ENCODE results near the gene MLXIP.
A peak's percentile ranks its signal among the peaks of the same experiment; 100 is the strongest.

The MLXIP gene

DNA sequence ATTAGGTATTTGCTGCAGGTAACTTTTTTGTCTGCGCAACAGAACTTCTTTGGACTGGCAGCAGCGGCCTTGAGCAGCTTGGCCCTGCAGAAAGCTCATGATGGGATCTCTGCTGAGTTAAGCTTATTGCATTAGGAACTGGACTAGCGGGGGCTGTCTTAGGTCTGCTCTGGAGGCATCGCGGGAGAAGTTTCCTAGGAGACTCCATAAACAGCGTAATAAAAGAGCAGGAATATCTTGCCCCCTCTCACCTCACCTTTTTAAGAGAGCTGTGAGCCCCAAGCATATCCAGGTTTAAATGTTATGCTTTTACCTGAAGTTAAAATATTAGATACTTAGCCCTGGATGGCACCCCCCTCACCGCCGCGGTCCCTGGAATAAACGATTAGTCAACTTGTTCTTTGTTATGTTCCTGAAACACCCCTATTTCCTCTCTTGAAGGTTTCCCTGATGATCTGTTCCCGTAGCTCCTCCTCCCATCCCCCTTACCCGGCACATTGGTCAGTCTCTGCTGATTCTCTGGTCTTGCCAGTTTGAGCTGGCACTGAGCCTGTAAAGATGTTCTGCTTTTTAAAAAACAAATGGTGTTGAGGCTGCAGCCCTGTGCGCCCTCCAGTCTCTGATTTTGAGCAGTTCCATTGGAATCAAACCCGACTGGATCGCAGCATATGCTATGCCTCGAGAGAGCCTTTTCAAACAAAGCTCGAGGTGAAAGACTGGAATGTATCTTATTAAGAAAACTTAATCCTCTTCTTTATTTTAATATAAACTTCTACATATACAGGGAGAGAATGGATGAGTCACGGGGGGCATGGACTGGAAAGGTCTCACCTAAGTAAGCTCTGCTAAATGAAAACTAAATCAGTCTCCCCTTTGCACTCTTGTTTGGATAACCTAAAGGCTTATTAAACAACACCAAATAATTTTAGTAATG, 1.9 kb downstream of the MLXIP start:
- peak; percentile 36 for DNase-seq

DNA sequence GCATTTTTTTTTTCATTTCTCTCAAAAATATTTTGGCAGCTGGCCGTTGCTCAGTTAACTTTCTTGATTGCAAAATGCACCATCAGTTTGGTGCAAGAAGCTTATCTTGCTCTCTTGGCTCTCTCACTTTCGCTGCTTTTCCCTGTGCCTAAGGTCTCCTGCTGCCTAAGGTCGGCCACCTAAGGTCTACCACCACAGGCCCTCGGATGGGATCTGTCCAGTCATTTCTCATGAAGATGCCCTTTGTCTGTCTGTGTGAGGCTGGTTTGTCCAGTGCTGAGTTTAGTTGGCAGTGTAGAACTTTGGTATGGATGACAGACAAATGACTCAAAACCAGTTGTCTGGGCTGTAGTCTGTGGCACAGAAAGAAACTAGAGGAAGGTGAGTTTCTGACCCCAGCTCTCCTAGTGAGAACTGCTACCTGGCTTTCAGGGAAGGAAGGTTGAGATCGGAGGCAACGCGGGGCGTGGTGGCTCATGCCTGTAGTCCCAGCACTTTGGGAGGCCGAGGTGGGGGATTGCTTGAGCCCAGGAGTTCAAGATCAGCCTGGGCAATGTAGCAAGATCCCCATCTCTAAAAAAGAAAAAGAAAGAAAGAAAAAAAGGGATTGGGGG, 2.6 kb downstream of the MLXIP start:
- DNase-seq, result no peak

DNA sequence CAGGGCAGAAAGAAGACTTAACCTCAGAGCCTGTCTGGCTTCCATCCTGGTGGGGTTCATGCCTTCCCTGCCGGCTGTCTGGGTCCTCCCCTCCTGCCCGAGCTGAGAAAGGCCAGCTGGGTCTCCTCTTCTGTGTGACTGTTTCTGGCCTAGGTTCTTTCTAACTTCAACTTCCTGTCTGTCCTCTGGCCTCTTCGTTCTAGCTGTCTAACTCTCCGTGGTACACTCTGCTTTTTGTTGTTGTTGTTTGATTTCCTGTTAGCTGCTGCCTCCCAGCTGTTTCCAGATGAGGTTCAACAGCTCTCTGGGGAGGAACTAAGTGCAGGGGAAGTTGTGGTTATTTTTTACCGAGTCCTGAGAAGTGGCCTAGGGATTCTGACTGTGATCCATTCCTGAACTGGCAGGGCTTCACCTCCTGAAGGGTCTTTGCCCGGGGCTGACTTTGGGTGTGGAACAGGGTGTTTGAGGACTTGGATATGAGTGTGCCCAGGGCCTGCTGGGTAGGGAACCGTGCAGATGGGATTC, 3.2 kb downstream of the MLXIP start:
- DNase-seq, result no peak

DNA sequence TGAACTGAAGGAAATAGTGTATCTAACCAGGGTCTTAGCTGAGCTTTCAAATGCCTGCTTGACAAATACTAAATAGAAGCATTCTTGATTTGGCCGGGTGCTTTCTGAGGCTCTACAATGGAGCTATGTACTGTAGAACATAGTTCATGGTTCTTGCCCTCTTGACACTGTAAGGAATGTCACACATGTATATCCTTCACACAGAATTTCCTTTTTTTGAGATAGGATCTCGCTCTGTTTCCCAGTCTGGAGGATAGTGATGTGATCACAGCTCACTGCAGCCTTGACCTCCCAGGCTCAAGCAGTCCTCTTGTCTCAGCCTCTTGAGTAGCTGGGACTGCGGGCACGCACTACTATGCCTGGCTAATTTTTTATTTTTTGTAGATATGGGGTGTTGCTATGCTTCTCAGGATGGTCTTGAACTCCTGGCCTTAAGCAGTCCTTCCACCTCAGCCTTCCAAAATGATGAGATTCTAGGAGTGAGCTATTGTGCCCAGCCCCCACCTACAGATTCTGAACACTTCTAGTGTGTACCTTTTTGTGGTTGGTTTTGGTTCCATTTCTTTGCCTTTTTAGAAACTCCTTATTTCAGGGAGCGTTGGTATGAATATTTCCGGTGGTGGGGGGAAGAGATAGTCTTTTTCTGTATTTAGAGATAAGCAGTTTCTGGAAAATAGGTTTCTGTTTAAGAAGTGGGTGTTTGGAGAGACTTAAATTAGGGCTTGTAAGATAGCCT, 4.2 kb downstream of the MLXIP start:
- DNase-seq, result no peak

DNA sequence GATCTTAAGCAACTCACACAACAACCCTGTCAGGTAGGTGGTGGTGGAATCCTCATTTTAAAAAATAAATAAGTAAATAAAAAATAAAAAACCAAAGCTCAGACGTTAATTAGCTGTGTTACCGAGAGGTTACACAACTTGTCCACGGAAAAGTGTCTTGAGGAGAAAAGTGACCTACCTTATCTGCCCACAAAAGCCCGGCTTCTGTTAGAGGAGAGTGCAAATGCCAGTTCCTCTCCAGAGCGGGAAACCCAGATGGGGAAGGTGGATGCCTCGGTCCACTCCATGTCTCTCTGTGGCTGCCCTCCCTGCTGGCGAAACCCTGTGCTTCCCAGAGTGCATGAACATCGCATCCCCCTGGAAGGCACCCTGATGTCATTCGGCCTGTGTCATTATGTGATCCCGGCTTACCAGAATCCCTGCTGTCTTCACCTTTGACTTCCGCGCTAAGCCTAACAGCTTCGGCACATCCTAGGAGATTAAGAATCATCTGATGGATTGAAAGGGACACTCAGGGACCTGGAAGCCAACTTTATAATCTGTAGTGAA, 6.4 kb downstream of the MLXIP start:
- DNase-seq, result no peak

DNA sequence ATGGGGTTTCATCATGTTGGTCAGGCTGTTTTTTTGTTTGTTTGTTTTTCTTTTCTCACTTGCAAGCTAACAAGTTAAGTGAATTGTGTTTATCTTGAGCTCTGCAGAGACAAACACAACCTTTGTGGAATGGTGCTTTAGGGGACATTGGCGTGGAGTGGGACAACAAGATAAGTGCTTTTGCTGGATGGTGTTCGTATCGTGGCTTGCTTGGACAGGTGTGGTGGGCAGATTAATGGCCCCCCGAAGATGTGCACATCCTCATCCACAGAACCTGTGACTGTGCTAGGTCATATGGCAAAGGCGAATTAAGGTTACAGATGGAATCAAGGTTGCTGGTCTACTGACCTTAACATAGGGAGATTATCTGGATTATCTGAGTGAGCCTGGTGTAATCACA, 7.0 kb downstream of the MLXIP start:
- no peak for DNase-seq

DNA sequence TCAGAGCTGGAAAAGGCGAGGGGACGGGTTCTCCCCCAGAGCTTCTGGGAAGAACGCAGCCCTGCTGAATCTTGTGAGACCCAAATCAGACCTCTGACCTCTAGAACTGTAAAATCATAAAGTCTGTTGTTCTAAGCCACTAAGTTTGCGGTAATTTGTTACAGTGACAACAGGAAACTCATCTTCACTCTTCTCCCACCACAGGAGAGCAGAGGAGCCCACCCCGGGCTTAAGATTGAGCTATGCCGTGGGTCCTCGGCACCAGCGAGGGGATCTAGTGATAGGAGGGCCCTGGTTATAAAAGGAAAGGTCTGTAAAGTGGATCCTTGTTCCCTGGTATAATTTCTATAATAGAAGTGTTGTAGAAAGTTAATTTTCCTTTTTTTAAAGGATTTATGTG, 7.6 kb downstream of the MLXIP start:
- DNase-seq, result no peak

DNA sequence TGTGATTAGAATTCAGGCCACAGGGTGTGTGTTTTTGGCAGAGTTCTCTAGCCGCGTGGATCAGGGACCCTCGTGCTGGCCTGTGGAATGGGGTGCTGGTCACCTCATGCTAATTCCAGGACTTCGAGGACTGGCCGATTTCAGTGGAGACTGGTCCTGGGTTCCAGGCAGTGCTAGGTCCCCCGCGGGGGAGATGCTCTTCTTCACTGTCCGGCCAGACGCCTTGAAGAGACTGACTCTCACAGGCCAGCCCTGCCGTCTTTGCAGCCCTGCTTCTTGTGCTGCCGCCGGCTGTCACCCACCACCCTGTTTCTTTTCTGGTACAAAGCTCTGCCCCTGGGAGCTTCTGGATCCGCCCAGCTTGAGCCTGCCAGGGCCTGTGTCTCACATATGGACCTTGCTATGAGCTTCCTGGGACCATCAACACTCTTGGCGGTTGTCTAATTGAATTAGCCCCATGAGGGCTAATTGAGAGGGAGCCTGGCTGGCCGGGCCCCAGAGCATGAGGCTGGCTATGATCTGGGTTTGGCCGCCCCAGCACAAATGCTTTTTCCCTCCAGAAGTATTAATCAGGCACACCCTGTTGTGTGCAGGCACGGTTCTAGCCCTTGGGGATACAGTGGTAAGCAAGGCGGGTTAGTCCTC, 8.2 kb downstream of the MLXIP start:
- no peak for DNase-seq

DNA sequence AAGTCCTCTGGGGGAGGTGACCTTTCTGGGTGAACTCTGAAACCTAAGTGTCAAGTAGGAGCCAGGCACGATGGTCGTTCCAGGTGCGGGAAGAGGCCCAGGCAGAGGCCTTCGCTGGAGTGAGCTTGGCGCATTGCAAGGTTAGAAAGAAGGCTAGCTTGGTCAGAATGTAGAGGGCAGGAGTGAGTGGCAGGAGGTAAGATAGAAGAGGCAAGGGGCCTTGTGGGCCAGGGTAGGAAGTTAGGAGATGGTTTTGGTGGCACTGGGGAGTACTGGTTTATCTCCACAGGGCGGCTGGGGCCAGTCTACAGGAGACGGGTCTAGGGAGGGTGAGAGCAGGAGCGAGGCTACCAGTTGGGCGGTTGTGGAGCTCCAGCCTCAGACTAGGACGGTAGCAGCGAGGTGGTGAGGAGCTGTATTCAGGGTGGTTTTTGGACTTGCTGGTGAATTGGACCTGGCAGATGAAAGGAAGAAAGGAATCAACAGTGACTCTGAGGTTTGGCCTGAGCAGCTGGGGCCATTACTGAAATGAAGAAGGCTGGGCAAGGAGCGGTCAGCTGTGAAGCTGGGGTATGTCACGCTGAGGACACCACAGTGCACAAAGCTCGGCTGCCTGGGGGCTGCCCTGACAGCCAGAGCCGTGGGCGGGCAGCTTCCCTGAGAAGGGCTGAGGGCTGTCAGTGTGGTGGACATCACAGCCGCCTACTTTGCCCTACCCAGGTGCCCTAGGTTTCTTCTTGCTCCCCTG, 9.0 kb downstream of the MLXIP start:
- no peak for DNase-seq

DNA sequence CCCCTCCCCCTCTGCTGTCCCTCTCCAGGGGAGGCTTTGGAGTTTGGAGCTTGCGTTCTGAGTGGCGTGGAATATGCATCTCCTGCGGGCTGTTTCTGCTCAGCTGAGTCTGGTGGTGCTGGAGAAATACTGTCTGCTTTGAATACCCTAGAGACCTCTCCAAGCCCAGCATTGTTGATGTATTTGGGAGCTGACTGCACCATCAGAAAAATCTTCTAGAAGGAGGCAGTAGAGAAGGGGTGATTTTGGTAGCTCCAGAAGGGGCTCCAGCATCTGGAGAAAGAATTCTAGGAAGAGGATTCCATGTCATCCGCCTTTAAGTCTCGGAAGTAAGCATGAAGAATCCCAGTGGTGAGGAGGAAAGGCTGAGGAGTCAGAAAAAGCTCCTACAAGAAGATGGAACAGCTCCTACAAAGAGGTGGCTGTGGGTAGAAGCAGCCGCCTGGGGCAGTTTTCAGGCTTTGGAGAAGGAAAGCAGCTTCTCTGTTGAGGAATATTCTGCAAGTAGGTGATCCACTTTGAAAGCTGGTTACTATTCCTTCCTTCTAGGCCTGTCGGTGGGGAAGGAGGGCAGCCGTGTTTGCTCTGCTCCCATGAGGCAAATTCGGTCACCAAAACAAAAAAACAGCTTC, 9.7 kb downstream of the MLXIP start:
- no peak for DNase-seq

DNA sequence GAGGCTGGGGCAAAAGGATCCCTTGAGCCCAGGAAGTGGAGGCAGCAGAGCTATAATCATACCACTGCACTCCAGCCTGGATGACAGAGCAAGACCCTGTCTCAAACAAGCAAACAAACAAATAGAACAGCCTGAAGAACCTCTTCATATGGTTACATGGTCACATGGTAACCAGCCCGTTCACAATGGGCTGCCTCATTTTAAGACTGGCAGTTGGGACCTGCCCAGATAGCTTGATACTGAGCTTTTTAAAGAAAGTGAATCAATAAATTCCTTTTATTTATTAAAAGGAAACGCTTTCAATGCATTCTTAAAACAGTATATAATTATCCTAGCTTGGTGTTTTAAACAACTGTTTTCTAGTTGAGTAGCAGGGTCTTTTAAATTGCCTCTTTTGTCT, 10.5 kb downstream of the MLXIP start:
- DNase-seq, result no peak

DNA sequence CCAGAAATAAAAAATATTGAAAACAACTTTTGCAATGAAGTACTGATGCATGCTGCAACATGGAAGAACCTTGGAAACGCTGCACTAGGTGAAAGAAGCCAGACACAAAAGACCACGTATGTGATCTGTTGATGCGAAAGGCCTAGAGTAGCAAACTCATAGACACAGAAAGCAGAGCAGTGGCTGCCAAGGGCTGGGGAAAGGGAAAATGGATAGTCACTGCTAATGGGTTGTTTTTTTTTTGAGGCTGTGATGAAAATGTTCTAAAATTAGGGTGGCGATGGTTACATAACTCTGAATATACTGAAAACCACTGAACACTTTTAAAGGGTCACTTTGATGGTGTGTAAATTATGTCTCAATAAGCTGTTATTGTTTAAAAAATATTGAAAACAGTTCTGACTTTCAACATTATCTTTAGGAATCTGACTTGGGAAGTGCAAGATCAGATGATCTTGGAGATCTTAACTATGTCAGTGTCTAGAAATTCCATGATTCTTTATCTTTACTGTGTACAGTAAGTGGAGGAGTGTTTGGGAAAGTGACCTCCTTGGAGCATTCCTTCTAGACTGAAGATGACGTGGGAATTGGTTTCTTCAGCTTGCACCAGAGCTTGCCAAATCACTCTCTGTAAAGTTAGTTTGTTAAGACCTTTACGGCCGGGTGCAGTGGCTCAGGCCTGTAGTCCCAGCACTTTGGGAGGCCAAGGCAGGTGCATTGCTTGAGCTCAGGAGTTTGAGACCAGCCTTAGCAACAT, 12.4 kb downstream of the MLXIP start:
- no peak for DNase-seq

DNA sequence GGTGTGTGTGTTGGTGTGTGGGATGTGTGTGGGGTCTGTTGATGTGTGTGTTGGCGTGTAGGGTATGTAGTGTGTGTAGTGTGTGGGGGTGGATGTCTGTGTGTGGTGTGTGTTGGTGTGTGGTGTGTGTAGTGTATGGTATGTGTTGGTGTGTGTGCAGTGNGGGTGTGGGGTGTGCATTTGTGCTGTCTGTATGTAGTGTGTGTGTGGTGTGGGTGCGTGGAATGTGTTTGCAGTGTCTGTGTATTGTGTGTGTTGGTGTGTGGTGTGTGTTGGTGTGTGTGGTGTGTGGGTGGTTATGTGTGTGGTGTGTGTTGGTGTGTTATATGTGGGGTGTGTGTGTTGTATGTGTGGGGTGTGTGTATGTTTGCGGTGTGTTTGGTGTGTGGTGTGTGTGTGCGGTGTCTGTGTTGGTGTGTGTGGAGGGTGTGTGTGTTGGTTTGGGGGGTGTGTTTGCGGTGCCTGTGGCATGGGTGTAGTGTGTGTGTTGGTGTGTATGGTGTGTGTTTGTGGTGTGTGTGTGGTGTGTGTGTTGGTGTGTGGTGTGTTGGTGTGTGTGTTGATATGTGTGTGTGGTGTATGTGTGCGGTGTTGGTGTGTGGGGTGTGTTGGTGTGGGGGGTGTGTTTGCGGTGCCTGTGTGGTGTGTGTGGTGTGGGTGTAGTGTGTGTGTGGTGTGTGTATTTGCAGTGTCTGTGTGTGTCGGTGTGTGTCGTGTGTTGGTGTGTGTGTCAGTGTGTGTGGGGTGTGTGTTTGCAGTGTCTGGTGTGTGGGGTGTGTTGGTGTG, 14.7 kb downstream of the MLXIP start:
- no peak for DNase-seq

DNA sequence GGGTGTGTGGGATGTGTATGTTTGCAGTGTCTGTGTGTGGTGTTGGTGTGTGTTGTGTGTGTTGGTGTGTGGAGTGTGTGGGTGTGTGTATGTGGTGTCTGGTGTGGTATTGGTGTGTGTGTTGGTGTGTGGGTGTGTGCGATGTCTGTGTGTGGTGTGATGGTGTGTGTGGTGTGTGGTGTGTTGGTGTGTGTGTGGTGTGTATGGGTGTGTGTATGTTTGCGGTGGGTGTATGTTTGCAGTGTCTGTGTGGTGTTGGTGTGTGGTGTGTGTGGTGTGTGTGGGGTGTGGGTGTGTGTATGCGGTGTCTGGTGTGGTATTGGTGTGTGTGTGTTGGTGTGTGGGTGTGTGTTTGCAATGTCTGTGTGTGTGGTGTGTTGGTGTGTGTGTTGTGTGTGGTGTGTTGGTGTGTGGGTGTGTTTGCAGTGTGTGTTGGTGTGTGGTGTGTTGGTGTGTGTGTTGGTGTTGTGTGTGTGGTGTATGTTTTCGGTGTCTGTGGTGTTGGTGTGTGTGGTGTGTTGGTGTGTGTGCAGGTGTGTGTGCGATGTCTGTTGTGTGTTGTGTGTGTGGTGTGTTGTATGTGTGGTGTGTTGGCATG, 15.7 kb downstream of the MLXIP start:
- no peak for DNase-seq

DNA sequence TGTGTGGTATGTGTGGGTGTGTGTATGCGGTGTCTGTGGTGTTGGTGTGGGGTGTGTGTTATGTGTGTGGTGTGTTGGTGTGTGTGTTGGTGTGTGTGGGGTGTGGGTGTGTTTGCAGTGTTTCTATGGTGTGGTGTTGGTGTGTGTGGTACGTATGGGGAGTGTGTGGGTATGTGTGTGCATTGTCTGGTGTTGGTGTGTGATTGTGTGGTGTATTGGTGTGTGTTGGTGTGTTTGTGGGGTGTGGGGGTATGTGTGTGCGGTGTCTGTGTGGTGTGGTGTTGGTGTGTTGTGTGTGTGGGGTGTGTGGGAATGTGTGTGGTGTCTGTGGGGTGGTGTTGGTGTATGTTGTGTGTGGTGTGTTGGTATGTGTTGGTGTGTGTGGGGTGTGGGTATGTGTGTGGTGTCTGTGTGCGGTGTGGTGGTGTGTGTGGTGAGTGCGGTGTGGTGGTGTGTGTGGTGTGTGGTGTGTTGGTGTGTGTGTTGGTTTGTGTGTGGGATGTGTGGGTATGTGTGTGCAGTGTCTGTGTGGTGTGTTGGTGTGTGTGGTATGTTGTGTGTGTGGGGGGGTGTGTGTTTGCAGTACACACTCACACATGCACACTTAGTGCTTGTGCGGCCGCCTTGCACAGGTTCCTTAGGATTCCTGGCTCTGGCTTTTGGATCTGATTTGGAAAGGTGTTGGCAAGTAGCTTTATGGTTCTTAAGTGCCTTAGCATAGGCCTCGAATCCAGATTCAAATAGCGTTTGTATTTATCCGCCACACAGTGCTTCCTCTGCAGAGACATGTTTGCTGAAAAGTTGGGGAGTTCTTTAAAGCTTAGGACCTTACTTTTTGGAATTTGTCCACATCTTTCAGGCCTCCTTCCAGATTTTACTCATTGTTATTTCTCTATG, 16.4 kb downstream of the MLXIP start:
- no peak for DNase-seq

DNA sequence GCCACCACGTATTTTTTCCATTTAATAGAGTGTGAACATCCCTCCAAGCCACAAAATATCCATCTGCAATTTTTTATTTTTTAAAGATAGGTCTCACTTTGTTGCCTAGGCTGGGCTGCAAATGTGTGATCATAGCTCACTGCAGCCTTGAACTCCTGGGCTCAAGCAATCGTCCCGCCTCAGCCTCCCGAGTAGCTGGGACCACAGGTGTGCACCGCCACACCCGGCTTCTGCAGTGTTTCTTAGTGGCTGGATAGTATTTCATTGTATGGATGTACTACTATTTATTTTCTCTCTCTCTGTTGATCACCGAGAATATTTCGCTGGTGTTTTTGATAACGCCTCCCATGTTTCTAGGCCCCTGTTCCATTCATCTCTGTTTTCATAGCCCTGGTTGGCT, 17.5 kb downstream of the MLXIP start:
- DNase-seq, result no peak

DNA sequence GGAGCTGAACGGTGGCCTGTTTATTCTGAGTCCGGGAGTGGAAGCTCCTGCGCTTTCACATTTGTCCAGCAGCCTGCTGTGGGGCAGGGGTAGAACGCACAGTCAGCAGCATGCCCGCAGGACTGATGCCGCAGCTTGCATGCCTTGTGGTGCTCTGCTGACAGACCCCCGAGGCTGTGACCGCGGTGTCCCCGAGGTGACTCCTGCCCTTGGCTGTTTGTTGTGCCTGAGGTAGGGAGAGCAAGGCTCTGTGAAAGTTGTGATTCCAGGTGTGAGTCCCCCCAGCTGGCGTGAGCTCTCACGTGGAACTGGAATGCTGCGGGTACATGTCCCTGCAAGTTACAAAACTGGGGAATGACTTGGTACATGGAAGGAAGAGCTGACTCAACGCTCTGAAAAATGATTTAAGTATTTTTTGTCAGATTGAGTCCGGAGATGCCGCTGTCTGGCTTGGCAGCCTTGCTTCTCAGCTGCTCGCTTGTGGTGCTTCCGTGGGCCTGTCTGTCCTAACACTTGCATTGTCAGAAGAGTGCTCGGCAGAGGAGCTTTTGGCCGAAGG, 18.1 kb downstream of the MLXIP start:
- no peak for DNase-seq

DNA sequence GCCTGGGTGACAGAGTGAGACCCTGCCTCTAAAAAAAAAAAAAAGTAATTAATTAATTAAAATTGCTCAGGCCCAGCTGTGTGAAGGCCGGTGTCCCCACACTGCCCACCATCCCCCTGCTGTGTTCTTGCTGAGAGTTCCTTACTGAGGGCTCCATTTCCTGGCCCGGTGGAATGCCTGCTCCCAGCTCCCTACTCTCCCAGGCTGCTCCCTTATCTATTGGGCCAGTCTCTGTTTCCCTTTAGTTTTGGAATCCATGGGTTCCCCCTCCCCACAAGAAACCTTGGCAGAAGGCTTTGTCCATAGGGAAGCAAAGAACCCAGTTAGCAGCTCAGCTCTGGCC, 19.0 kb downstream of the MLXIP start:
- DNase-seq, result no peak
